WTC11 (cell line): ENCODE data around the gene TCAF1.

Source experiments
- CBFB ChIP-seq: sonication (generic); formaldehyde crosslinking; IDR thresholded peaks from 2 replicates; pipeline ENCODE4 v1.8.1; 2022; ENCODE audit warnings: mild to moderate bottlenecking, low read depth, missing genetic modification reagents
- FOXK1 ChIP-seq: sonication (generic); formaldehyde crosslinking; IDR thresholded peaks from 2 replicates; pipeline ENCODE4 v1.8.0; 2022; ENCODE audit warnings: mild to moderate bottlenecking, moderate library complexity, missing genetic modification reagents
- OVOL2 ChIP-seq: fragments of 250-450 bp; sonication (Bioruptor Pico); IDR thresholded peaks from 2 replicates; pipeline ENCODE4 v1.9.0; 2021; ENCODE audit warnings: mild to moderate bottlenecking, borderline replicate concordance
- ZNF219 ChIP-seq: sonication (generic); formaldehyde crosslinking; IDR thresholded peaks from 2 replicates; pipeline ENCODE4 v1.8.0; 2023; ENCODE audit warnings: missing genetic modification reagents, mild to moderate bottlenecking, borderline replicate concordance
- ZNF317 ChIP-seq: sonication (generic); formaldehyde crosslinking; IDR thresholded peaks from 2 replicates; pipeline ENCODE4 v1.8.1; 2023; ENCODE audit warnings: low read depth, mild to moderate bottlenecking, moderate library complexity, missing genetic modification reagents, borderline replicate concordance
- TF ChIP-seq, protein P1 (sequence below): fragments of 200-600 bp; IDR thresholded peaks from 2 replicates; pipeline ENCODE4 v1.8.0; 2022; ENCODE audit warnings: antibody characterized with exemption
- TF ChIP-seq, protein P2 (sequence below): sonication (generic); formaldehyde crosslinking; IDR thresholded peaks from 2 replicates; pipeline ENCODE4 v1.8.1; 2022; ENCODE audit warnings: low read depth, mild to moderate bottlenecking, moderate library complexity, missing genetic modification reagents, borderline replicate concordance
- TF ChIP-seq, protein P3 (sequence below): fragments of 250-450 bp; sonication (Bioruptor Pico); IDR thresholded peaks from 2 replicates; pipeline ENCODE4 v1.9.0; 2021; ENCODE audit warnings: mild to moderate bottlenecking, borderline replicate concordance
- TF ChIP-seq, protein P4 (sequence below): sonication (generic); formaldehyde crosslinking; conservative IDR thresholded peaks from 2 replicates; pipeline ENCODE4 v1.8.1; 2022; ENCODE audit warnings: mild to moderate bottlenecking, missing genetic modification reagents
- TF ChIP-seq, protein P5 (sequence below): fragments of 250-450 bp; sonication (Bioruptor Pico); IDR thresholded peaks from 2 replicates; pipeline ENCODE4 v1.9.0; 2021; ENCODE audit warnings: moderate library complexity, mild to moderate bottlenecking, inconsistent platforms, borderline replicate concordance
- TF ChIP-seq, protein P6 (sequence below): sonication (generic); formaldehyde crosslinking; IDR thresholded peaks from 2 replicates; pipeline ENCODE4 v1.8.0; 2022; ENCODE audit warnings: mild to moderate bottlenecking, missing genetic modification reagents
- TF ChIP-seq, protein P7 (sequence below): sonication (generic); formaldehyde crosslinking; IDR thresholded peaks from 2 replicates; pipeline ENCODE4 v1.8.0; 2022; ENCODE audit warnings: missing genetic modification reagents
- TF ChIP-seq, protein P8 (sequence below): sonication (generic); formaldehyde crosslinking; IDR thresholded peaks from 2 replicates; pipeline ENCODE4 v1.8.1; 2023; ENCODE audit warnings: mild to moderate bottlenecking, missing genetic modification reagents

DNA sequence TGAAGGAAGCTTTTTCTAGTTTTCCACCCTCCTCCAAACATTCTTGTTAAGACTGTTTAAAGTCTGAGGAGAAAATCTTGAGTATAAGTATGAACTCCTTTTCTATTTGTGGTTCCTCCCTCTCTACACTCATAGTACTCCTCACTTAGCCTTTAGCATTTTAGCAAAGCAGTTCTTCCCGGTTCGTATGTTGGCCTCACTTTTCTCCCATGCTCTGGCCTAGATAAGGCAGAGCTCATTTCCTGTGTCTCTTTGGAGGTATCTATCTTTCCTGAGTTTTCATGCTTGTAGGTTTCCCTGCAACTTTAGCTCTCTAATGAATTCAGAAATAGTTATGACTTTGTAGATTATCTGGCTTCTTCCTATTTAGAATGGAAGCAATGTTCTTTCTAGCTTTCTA, 46.8 kb upstream of the TCAF1 start:
- TF ChIP-seq, protein P1, sequence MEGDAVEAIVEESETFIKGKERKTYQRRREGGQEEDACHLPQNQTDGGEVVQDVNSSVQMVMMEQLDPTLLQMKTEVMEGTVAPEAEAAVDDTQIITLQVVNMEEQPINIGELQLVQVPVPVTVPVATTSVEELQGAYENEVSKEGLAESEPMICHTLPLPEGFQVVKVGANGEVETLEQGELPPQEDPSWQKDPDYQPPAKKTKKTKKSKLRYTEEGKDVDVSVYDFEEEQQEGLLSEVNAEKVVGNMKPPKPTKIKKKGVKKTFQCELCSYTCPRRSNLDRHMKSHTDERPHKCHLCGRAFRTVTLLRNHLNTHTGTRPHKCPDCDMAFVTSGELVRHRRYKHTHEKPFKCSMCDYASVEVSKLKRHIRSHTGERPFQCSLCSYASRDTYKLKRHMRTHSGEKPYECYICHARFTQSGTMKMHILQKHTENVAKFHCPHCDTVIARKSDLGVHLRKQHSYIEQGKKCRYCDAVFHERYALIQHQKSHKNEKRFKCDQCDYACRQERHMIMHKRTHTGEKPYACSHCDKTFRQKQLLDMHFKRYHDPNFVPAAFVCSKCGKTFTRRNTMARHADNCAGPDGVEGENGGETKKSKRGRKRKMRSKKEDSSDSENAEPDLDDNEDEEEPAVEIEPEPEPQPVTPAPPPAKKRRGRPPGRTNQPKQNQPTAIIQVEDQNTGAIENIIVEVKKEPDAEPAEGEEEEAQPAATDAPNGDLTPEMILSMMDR, result no peak
- TF ChIP-seq CBFB (CRISPR knock-in tag), result no peak
- TF ChIP-seq, protein P2, sequence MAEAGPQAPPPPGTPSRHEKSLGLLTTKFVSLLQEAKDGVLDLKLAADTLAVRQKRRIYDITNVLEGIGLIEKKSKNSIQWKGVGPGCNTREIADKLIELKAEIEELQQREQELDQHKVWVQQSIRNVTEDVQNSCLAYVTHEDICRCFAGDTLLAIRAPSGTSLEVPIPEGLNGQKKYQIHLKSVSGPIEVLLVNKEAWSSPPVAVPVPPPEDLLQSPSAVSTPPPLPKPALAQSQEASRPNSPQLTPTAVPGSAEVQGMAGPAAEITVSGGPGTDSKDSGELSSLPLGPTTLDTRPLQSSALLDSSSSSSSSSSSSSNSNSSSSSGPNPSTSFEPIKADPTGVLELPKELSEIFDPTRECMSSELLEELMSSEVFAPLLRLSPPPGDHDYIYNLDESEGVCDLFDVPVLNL (CRISPR knock-in tag), result no peak
- TF ChIP-seq, protein P3, sequence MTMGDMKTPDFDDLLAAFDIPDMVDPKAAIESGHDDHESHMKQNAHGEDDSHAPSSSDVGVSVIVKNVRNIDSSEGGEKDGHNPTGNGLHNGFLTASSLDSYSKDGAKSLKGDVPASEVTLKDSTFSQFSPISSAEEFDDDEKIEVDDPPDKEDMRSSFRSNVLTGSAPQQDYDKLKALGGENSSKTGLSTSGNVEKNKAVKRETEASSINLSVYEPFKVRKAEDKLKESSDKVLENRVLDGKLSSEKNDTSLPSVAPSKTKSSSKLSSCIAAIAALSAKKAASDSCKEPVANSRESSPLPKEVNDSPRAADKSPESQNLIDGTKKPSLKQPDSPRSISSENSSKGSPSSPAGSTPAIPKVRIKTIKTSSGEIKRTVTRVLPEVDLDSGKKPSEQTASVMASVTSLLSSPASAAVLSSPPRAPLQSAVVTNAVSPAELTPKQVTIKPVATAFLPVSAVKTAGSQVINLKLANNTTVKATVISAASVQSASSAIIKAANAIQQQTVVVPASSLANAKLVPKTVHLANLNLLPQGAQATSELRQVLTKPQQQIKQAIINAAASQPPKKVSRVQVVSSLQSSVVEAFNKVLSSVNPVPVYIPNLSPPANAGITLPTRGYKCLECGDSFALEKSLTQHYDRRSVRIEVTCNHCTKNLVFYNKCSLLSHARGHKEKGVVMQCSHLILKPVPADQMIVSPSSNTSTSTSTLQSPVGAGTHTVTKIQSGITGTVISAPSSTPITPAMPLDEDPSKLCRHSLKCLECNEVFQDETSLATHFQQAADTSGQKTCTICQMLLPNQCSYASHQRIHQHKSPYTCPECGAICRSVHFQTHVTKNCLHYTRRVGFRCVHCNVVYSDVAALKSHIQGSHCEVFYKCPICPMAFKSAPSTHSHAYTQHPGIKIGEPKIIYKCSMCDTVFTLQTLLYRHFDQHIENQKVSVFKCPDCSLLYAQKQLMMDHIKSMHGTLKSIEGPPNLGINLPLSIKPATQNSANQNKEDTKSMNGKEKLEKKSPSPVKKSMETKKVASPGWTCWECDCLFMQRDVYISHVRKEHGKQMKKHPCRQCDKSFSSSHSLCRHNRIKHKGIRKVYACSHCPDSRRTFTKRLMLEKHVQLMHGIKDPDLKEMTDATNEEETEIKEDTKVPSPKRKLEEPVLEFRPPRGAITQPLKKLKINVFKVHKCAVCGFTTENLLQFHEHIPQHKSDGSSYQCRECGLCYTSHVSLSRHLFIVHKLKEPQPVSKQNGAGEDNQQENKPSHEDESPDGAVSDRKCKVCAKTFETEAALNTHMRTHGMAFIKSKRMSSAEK (CRISPR knock-in tag), result no peak
- no peak for TF ChIP-seq OVOL2
- TF ChIP-seq, protein P4, sequence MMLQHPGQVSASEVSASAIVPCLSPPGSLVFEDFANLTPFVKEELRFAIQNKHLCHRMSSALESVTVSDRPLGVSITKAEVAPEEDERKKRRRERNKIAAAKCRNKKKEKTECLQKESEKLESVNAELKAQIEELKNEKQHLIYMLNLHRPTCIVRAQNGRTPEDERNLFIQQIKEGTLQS (CRISPR knock-in tag), result no peak
- TF ChIP-seq, protein P5, sequence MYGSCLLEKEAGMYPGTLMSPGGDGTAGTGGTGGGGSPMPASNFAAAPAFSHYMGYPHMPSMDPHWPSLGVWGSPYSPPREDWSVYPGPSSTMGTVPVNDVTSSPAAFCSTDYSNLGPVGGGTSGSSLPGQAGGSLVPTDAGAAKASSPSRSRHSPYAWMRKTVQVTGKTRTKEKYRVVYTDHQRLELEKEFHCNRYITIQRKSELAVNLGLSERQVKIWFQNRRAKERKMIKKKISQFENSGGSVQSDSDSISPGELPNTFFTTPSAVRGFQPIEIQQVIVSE, result no peak
- TF ChIP-seq, protein P6, sequence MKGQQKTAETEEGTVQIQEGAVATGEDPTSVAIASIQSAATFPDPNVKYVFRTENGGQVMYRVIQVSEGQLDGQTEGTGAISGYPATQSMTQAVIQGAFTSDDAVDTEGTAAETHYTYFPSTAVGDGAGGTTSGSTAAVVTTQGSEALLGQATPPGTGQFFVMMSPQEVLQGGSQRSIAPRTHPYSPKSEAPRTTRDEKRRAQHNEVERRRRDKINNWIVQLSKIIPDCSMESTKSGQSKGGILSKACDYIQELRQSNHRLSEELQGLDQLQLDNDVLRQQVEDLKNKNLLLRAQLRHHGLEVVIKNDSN (CRISPR knock-in tag), result no peak
- TF ChIP-seq ZNF219, result no peak
- no peak for TF ChIP-seq FOXK1 (CRISPR knock-in tag)
- TF ChIP-seq, protein P7, sequence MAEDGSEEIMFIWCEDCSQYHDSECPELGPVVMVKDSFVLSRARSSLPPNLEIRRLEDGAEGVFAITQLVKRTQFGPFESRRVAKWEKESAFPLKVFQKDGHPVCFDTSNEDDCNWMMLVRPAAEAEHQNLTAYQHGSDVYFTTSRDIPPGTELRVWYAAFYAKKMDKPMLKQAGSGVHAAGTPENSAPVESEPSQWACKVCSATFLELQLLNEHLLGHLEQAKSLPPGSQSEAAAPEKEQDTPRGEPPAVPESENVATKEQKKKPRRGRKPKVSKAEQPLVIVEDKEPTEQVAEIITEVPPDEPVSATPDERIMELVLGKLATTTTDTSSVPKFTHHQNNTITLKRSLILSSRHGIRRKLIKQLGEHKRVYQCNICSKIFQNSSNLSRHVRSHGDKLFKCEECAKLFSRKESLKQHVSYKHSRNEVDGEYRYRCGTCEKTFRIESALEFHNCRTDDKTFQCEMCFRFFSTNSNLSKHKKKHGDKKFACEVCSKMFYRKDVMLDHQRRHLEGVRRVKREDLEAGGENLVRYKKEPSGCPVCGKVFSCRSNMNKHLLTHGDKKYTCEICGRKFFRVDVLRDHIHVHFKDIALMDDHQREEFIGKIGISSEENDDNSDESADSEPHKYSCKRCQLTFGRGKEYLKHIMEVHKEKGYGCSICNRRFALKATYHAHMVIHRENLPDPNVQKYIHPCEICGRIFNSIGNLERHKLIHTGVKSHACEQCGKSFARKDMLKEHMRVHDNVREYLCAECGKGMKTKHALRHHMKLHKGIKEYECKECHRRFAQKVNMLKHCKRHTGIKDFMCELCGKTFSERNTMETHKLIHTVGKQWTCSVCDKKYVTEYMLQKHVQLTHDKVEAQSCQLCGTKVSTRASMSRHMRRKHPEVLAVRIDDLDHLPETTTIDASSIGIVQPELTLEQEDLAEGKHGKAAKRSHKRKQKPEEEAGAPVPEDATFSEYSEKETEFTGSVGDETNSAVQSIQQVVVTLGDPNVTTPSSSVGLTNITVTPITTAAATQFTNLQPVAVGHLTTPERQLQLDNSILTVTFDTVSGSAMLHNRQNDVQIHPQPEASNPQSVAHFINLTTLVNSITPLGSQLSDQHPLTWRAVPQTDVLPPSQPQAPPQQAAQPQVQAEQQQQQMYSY (CRISPR knock-in tag), result no peak
- no peak for TF ChIP-seq ZNF317 (CRISPR knock-in tag)
- TF ChIP-seq, protein P8, sequence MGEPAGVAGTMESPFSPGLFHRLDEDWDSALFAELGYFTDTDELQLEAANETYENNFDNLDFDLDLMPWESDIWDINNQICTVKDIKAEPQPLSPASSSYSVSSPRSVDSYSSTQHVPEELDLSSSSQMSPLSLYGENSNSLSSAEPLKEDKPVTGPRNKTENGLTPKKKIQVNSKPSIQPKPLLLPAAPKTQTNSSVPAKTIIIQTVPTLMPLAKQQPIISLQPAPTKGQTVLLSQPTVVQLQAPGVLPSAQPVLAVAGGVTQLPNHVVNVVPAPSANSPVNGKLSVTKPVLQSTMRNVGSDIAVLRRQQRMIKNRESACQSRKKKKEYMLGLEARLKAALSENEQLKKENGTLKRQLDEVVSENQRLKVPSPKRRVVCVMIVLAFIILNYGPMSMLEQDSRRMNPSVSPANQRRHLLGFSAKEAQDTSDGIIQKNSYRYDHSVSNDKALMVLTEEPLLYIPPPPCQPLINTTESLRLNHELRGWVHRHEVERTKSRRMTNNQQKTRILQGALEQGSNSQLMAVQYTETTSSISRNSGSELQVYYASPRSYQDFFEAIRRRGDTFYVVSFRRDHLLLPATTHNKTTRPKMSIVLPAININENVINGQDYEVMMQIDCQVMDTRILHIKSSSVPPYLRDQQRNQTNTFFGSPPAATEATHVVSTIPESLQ (CRISPR knock-in tag), result no peak
